ENCODE data around the gene CDK14. TPM values are rescaled to one million over a fixed set of nuclear protein-coding genes. Genes with fewer than 3 reads are reported as not detected.
"Not testable (repeated sequence)": the region's sequence is repeated elsewhere in the genome, so short reads cannot be mapped to it uniquely, and the experiment has no call there.

Gene CDK14
- polyA plus RNA-seq, 1 donor: 9.7 TPM

GRCh38 chr7:90764848-90765570 lies 168.9 kb downstream of the CDK14 start:
- peak overlapping the region; percentile 43 for H3K27ac ChIP-seq (ENCODE audit: low read length)
- no peaks in the 10 kb centered on the region for H3K9me3 ChIP-seq (ENCODE audit: control insufficient read depth, low read depth, low read length)
- peaks cover 34% of the 10 kb centered on the region for H3K4me1 ChIP-seq (ENCODE audit: control insufficient read depth, insufficient read depth, low read length)
- H3K27me3 ChIP-seq (ENCODE audit: control insufficient read depth, insufficient read depth, low read length): no peaks in the 10 kb centered on the region
- WGBS (ENCODE audit: insufficient coverage, low lambda C conversion rate): 70% methylated on average over 2 of the region's 2 CpGs
- peak in 1 of 2 donors; percentile 43 for DNase-seq
- H3K4me3 ChIP-seq (ENCODE audit: low read length): no peak overlapping the region
- no peaks in the 10 kb centered on the region for H3K36me3 ChIP-seq (ENCODE audit: control insufficient read depth, insufficient read depth, low read length)

DNA sequence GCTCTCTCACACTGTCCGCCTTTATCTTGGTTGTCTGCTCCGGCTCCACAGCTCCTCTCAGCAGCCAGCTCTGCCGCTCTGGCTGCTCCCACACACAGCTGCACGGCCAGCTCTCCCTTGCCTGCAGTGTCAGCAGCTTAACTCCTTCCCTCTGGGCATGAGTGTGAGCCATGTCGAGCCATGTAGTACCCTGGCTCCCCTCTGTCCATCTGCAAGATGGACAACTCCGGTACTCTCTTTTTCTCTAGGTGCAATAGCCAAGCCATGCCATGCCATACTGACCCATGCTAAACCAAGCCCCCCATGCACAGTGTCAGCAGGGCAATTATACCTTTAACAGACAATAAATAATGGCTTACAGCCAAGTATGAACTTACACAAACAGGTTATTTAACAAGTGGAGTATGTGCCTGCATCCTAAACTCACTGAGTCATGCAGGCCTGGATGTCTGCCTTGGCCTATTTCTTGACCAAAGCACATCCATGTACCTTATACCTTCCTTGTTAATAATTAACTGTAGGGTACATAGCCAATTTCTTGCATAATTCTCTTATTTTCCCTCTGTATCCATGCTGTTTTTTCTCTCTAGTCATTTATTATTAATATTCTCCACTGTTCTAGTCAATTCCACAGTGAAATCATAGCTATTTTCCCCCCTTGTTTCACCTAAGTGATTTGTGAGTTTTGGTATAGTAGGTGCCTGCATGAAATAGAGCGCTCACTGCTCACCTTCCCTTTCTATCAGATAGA lies 170.9 kb downstream of the CDK14 start:
- no CpG with 5 or more reads among the region's 7 CpGs for WGBS (ENCODE audit: insufficient coverage, low lambda C conversion rate)
- Histone ChIP-seq H3K4me1 (ENCODE audit: control insufficient read depth, insufficient read depth, low read length) (peaks cover 34% of the 10 kb centered on the region), H3K9me3 (ENCODE audit: control insufficient read depth, low read depth, low read length) (no peaks in the 10 kb centered on the region), H3K4me3 (ENCODE audit: low read length) (no peak overlapping the region), H3K36me3 (ENCODE audit: control insufficient read depth, insufficient read depth, low read length) (no peaks in the 10 kb centered on the region), H3K27ac (ENCODE audit: low read length) (peak overlapping the region; percentile 74), H3K27me3 (ENCODE audit: control insufficient read depth, insufficient read depth, low read length) (no peaks in the 10 kb centered on the region)
- DNase-seq: peak; percentile 80 to 90

DNA sequence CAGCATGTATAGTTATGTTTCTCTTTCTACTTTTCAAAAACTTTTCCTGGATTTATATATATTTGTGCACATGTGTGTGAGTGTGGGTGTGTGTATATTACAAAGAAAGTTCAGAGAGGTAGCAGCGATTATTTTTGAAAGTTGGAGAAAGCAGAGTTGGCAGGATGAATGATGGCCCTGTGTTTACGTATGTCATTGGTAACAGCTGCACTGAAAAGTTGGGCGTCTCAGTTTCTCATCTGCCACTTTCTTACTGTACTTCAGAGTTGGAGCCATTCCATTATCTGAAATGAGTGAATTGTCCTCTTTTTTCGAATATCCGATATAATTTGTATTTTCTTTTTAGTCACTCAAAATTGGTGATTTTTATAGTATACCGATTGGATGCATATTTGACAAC lies 172.2 kb downstream of the CDK14 start:
- no peaks in the 10 kb centered on the region for H3K27me3 ChIP-seq (ENCODE audit: control insufficient read depth, insufficient read depth, low read length)
- H3K9me3 ChIP-seq (ENCODE audit: control insufficient read depth, low read depth, low read length): no peaks in the 10 kb centered on the region
- WGBS (ENCODE audit: insufficient coverage, low lambda C conversion rate): 75% methylated on average over 5 of the region's 6 CpGs
- H3K4me3 ChIP-seq (ENCODE audit: low read length): no peak overlapping the region
- peaks cover 34% of the 10 kb centered on the region for H3K4me1 ChIP-seq (ENCODE audit: control insufficient read depth, insufficient read depth, low read length)
- peak overlapping the region; percentile 74 for H3K27ac ChIP-seq (ENCODE audit: low read length)
- H3K36me3 ChIP-seq (ENCODE audit: control insufficient read depth, insufficient read depth, low read length): no peaks in the 10 kb centered on the region
- DNase-seq: no peak

DNA sequence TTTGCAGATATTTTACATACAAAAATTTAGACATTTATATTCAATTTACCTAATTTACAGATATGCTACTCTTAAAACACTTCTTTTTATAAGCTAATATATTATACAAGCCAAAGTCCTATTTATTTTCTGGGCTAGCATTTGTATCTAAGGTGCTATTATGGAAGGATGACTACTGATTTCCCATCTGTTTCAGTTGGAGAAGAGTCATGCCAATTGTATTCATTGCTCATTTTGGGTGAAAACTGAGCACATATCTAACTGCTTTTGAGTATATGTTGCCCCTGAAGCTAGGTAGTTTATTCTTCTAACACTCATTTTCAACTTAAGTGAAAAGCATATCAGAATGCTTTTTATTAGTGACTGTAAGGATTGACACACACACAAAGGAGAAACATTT lies 172.9 kb downstream of the CDK14 start:
- H3K4me1 ChIP-seq (ENCODE audit: control insufficient read depth, insufficient read depth, low read length): peaks cover 34% of the 10 kb centered on the region
- no peaks in the 10 kb centered on the region for H3K27me3 ChIP-seq (ENCODE audit: control insufficient read depth, insufficient read depth, low read length)
- no peaks in the 10 kb centered on the region for H3K36me3 ChIP-seq (ENCODE audit: control insufficient read depth, insufficient read depth, low read length)
- no peak overlapping the region for H3K27ac ChIP-seq (ENCODE audit: low read length)
- DNase-seq: no peak
- no peak overlapping the region for H3K4me3 ChIP-seq (ENCODE audit: low read length)
- H3K9me3 ChIP-seq (ENCODE audit: control insufficient read depth, low read depth, low read length): no peaks in the 10 kb centered on the region

GRCh38 chr7:90769566-90769965 lies 173.4 kb downstream of the CDK14 start:
- not testable (repeated sequence) for H3K36me3 ChIP-seq (ENCODE audit: control insufficient read depth, insufficient read depth, low read length); DNase-seq; H3K27ac ChIP-seq (ENCODE audit: low read length); H3K27me3 ChIP-seq (ENCODE audit: control insufficient read depth, insufficient read depth, low read length); H3K4me3 ChIP-seq (ENCODE audit: low read length); H3K9me3 ChIP-seq (ENCODE audit: control insufficient read depth, low read depth, low read length)
- WGBS (ENCODE audit: insufficient coverage, low lambda C conversion rate): no CpG with 5 or more reads among the region's 5 CpGs
- peaks cover 30% of the 10 kb centered on the region for H3K4me1 ChIP-seq (ENCODE audit: control insufficient read depth, insufficient read depth, low read length)

- Histone ChIP-seq H3K27me3 (ENCODE audit: control insufficient read depth, insufficient read depth, low read length) (no peaks in the 10 kb centered on the region), H3K4me3 (ENCODE audit: low read length) (no peak overlapping the region), H3K27ac (ENCODE audit: low read length) (no peak overlapping the region), H3K36me3 (ENCODE audit: control insufficient read depth, insufficient read depth, low read length) (no peaks in the 10 kb centered on the region), H3K4me1 (ENCODE audit: control insufficient read depth, insufficient read depth, low read length) (peaks cover 20% of the 10 kb centered on the region), H3K9me3 (ENCODE audit: control insufficient read depth, low read depth, low read length) (no peaks in the 10 kb centered on the region)
- DNase-seq: no peak
- WGBS (ENCODE audit: insufficient coverage, low lambda C conversion rate): no CpG with 5 or more reads among the region's 2 CpGs
Measured at GRCh38 chr7:90771281-90771680, 175.2 kb downstream of the CDK14 start.

DNA sequence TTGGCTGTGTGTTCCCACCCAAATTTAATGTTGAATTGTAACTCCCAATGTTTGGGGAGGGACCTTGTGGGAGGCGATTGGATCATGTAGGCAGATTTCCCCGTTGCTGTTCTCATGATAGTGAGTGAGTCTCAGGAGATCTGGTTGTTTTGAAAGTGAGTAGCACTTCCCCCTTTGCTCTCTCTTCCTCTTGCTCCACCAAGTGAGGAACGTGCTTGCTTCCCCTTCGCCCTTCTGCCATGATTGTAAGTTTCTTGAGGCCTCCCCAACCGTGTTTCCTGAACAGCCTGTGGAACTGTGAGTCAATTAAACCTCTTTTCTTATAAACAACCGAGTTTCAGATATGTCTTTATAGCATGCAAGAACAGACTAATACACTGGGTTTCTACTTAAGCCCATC lies 176.3 kb downstream of the CDK14 start:
- H3K27me3 ChIP-seq (ENCODE audit: control insufficient read depth, insufficient read depth, low read length): no peaks in the 10 kb centered on the region
- H3K4me3 ChIP-seq (ENCODE audit: low read length): no peak overlapping the region
- no peak overlapping the region for H3K27ac ChIP-seq (ENCODE audit: low read length)
- H3K36me3 ChIP-seq (ENCODE audit: control insufficient read depth, insufficient read depth, low read length): no peaks in the 10 kb centered on the region
- peaks cover 9% of the 10 kb centered on the region for H3K4me1 ChIP-seq (ENCODE audit: control insufficient read depth, insufficient read depth, low read length)
- H3K9me3 ChIP-seq (ENCODE audit: control insufficient read depth, low read depth, low read length): no peaks in the 10 kb centered on the region
- DNase-seq: no peak
- WGBS (ENCODE audit: insufficient coverage, low lambda C conversion rate): 93% methylated on average over 2 of the region's 6 CpGs

DNA sequence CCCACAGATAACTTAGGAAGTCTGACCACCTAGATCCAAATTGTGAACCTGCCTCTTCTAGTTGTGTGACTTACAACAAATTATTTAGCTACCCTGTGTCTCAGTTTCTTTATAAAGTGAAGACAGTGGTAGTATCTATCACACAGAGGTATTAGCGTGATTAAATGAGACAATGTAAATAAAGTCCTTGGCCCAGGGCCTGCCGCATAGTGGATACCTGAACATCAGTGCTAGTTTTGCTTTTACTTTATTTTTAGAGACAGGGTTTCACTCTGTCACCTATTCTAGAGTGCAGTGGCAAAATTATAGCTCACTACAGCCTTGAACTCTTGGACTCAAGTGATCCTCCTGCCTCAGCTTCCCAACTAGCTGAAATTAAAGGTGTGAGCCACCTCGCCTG lies 177.1 kb downstream of the CDK14 start:
- Histone ChIP-seq H3K4me3 (ENCODE audit: low read length) (no peak overlapping the region), H3K9me3 (ENCODE audit: control insufficient read depth, low read depth, low read length) (no peaks in the 10 kb centered on the region), H3K36me3 (ENCODE audit: control insufficient read depth, insufficient read depth, low read length) (no peaks in the 10 kb centered on the region), H3K27ac (ENCODE audit: low read length) (no peak overlapping the region), H3K4me1 (ENCODE audit: control insufficient read depth, insufficient read depth, low read length) (peaks cover 1% of the 10 kb centered on the region), H3K27me3 (ENCODE audit: control insufficient read depth, insufficient read depth, low read length) (no peaks in the 10 kb centered on the region)
- WGBS (ENCODE audit: insufficient coverage, low lambda C conversion rate): no CpG with 5 or more reads among the region's 3 CpGs
- no peak for DNase-seq

- no peaks in the 10 kb centered on the region for H3K4me1 ChIP-seq (ENCODE audit: control insufficient read depth, insufficient read depth, low read length)
- H3K4me3 ChIP-seq (ENCODE audit: low read length): no peak overlapping the region
- no CpG with 5 or more reads among the region's 3 CpGs for WGBS (ENCODE audit: insufficient coverage, low lambda C conversion rate)
- H3K27ac ChIP-seq (ENCODE audit: low read length): no peak overlapping the region
- H3K9me3 ChIP-seq (ENCODE audit: control insufficient read depth, low read depth, low read length): no peaks in the 10 kb centered on the region
- no peak for DNase-seq
- H3K36me3 ChIP-seq (ENCODE audit: control insufficient read depth, insufficient read depth, low read length): no peaks in the 10 kb centered on the region
- H3K27me3 ChIP-seq (ENCODE audit: control insufficient read depth, insufficient read depth, low read length): no peaks in the 10 kb centered on the region
Measured at GRCh38 chr7:90774706-90775105, 178.6 kb downstream of the CDK14 start.

- Histone ChIP-seq H3K4me3 (ENCODE audit: low read length) (no peak overlapping the region), H3K4me1 (ENCODE audit: control insufficient read depth, insufficient read depth, low read length) (no peaks in the 10 kb centered on the region), H3K27ac (ENCODE audit: low read length) (no peak overlapping the region), H3K27me3 (ENCODE audit: control insufficient read depth, insufficient read depth, low read length) (no peaks in the 10 kb centered on the region), H3K9me3 (ENCODE audit: control insufficient read depth, low read depth, low read length) (no peaks in the 10 kb centered on the region), H3K36me3 (ENCODE audit: control insufficient read depth, insufficient read depth, low read length) (no peaks in the 10 kb centered on the region)
- no CpG with 5 or more reads among the region's 1 CpG for WGBS (ENCODE audit: insufficient coverage, low lambda C conversion rate)
- no peak for DNase-seq
Measured at GRCh38 chr7:90775383-90775965, 179.4 kb downstream of the CDK14 start.

Measured in large intestine (tissue), 3 donors.